K562 (cell line): Measurements from ENCODE around the gene DLX6. TPM values are rescaled to one million over a fixed set of nuclear protein-coding genes. Genes with fewer than 3 reads are reported as not detected.

Experiments used
- ATAC-seq: fragments of 200-7000 bp; cut with Tn5 transposase; 3 replicates; pipeline ENCODE4 v1.9.1; 2020; ENCODE audit warnings: moderate library complexity
- BruUV-seq: library from RNA; stranded (reverse); fragments of 400-500 nt; replicated peaks from 2 replicates; lab custom pipeline; 2021; lab: Mats Ljungman, UMichigan
- CTCF ChIA-PET: fragments of 300-600 bp; formaldehyde crosslinking; extraction: SDS; loops from one replicate; lab custom pipeline; 2021; ENCODE audit warnings: low intra/inter-chr PET ratio; lab: Yijun Ruan, JAX
- POLR2A ChIA-PET: fragments of 300-600, 350-650 bp; sonication (Branson Sonifier 250); formaldehyde crosslinking; extraction: SDS; loops from one replicate; lab custom pipeline; 2021; ENCODE audit warnings: antibody characterized with exemption, inconsistent platforms; lab: Yijun Ruan, JAX
- DNase-seq, 4 experiments: peaks; one replicate each; pipeline versions ENCODE4 v3.0.0 to v3.0.0-alpha.2; 2011 to 2018; ENCODE audit warnings: low spot score in 3 of 4, mixed read lengths in 3 of 4; ENCODE audit errors: extremely low read depth in 1 of 4
- FAIRE-seq: peaks from 2 replicates; lab custom pipeline; 2011; peaks lifted over from hg19 to GRCh38; lab: Jason Lieb, UNC
- H2AFZ ChIP-seq: 2 replicates; pipeline ENCODE4 v1.6.0; 2011; ENCODE audit warnings: low read depth, low read length, control low read depth, inconsistent platforms
- H3K27ac ChIP-seq: fragments of 200-600 bp; 3 replicates; pipeline ENCODE4 v1.8.0; 2011; ENCODE audit warnings: low read depth, mild to moderate bottlenecking, control low read depth, inconsistent platforms, low read length, moderate library complexity, mixed read lengths; ENCODE audit errors: extremely low read depth
- H3K27me3 ChIP-seq, 2 experiments: fragments of 300-600 bp in 1 of 2; 2 replicates in 1 of 2; 3 replicates in 1 of 2; pipeline versions ENCODE4 v1.6.0 to v1.8.0; 2011; ENCODE audit warnings: inconsistent platforms in 2 of 2, low read length in 2 of 2, mild to moderate bottlenecking in 1 of 2, mixed read lengths in 1 of 2, moderate library complexity in 1 of 2; ENCODE audit not compliant: control insufficient read depth in 2 of 2, insufficient read depth in 2 of 2
- H3K36me3 ChIP-seq: fragments of 300-600 bp; 3 replicates; pipeline ENCODE4 v1.8.0; 2011; ENCODE audit warnings: mild to moderate bottlenecking, low read length, inconsistent platforms; ENCODE audit not compliant: control insufficient read depth, insufficient read depth
- H3K4me1 ChIP-seq, 2 experiments: fragments of 200-600 bp in 1 of 2; replicated peaks in 1 of 2; 2 replicates in 1 of 2; 3 replicates in 1 of 2; pipeline versions ENCODE4 v1.5.1 to v1.8.0; 2011; ENCODE audit warnings: inconsistent platforms in 2 of 2, low read length in 2 of 2, mild to moderate bottlenecking in 1 of 2, mixed read lengths in 1 of 2, moderate library complexity in 1 of 2; ENCODE audit not compliant: control insufficient read depth in 2 of 2, insufficient read depth in 2 of 2
- H3K4me2 ChIP-seq: 2 replicates; pipeline ENCODE4 v1.6.1; 2011; ENCODE audit warnings: low read length, control low read depth, inconsistent platforms, mixed read lengths; ENCODE audit not compliant: insufficient read depth
- H3K4me3 ChIP-seq: fragments of 200-600 bp; sonication (generic), shearing (Covaris generic); 2 replicates; pipeline ENCODE4 v1.5.1; 2016; ENCODE audit warnings: control low read depth, inconsistent platforms
- H3K79me2 ChIP-seq: fragments of 200-600 bp; 3 replicates; pipeline ENCODE4 v1.8.0; 2011; ENCODE audit warnings: low read length, inconsistent platforms; ENCODE audit not compliant: control insufficient read depth, insufficient read depth
- H3K9ac ChIP-seq, 2 experiments: 2 replicates each; pipeline versions ENCODE4 v1.6.0 to v1.6.1; 2011; ENCODE audit warnings: low read depth in 2 of 2, low read length in 2 of 2, control low read depth in 1 of 2, inconsistent platforms in 1 of 2, mild to moderate bottlenecking in 1 of 2, mixed read lengths in 1 of 2; ENCODE audit not compliant: insufficient read depth in 1 of 2
- H3K9me1 ChIP-seq: one replicate; pipeline ENCODE4 v1.6.0; 2011; ENCODE audit warnings: inconsistent platforms, mild to moderate bottlenecking, low read length, moderate library complexity; ENCODE audit not compliant: control insufficient read depth, insufficient read depth
- H3K9me3 ChIP-seq: replicated peaks from 2 replicates; pipeline ENCODE4 v1.5.1; 2011; ENCODE audit warnings: low read depth, low read length, inconsistent platforms; ENCODE audit not compliant: control insufficient read depth, insufficient read depth
- H4K20me1 ChIP-seq: replicated peaks from 2 replicates; pipeline ENCODE4 v1.6.1; 2011; ENCODE audit warnings: low read length, inconsistent platforms, mixed read lengths; ENCODE audit not compliant: control insufficient read depth, insufficient read depth
- E2F8 ChIP-seq: fragments of 450-650 bp; IDR thresholded peaks from 2 replicates; pipeline ENCODE4 v1.7.1; 2018; ENCODE audit warnings: mild to moderate bottlenecking, low read depth; ENCODE audit not compliant: partially characterized antibody
- ILK ChIP-seq: fragments of 450-650 bp; IDR thresholded peaks from 2 replicates; pipeline ENCODE4 v1.6.1; 2016; ENCODE audit warnings: missing genetic modification characterization, low read depth, mild to moderate bottlenecking, missing compliant biosample characterization, moderate library complexity, borderline replicate concordance
- KDM1A ChIP-seq, 2 experiments: fragments of 450-650 bp; IDR thresholded peaks; 2 replicates each; pipeline ENCODE4 v1.6.1; 2016; ENCODE audit warnings: mild to moderate bottlenecking in 2 of 2
- KDM4B ChIP-seq, 2 experiments: fragments of 450-650 bp in 1 of 2; sonication (generic) in 1 of 2; IDR thresholded peaks; 2 replicates each; pipeline ENCODE4 v1.6.1; 2016 to 2017; ENCODE audit warnings: borderline replicate concordance in 2 of 2, antibody characterized with exemption in 1 of 2, low read depth in 1 of 2, mild to moderate bottlenecking in 1 of 2
- MCM2 ChIP-seq: fragments of 450-650 bp; IDR thresholded peaks from 2 replicates; pipeline ENCODE4 v1.6.1; 2017; ENCODE audit warnings: low read depth, mild to moderate bottlenecking
- MCM7 ChIP-seq, 2 experiments: fragments of 450-650 bp; IDR thresholded peaks; 2 replicates each; pipeline ENCODE4 v1.6.1; 2016 to 2018
- MYNN ChIP-seq, 2 experiments: sonication (generic); formaldehyde crosslinking in 1 of 2; IDR thresholded peaks; 2 replicates each; pipeline versions ENCODE4 v1.5.0 to v1.6.1; 2016 to 2020; ENCODE audit warnings: antibody characterized with exemption in 1 of 2, missing genetic modification reagents in 1 of 2
- RHOXF2B ChIP-seq: fragments of 250-450 bp; sonication (Bioruptor Pico); conservative IDR thresholded peaks from 2 replicates; pipeline ENCODE4 v1.5.1; 2021
- SMARCB1 ChIP-seq: IDR thresholded peaks from 2 replicates; pipeline ENCODE4 v1.6.1; 2011; ENCODE audit warnings: improper control_type of control experiment, low read depth; ENCODE audit not compliant: insufficient read length
- SNIP1 ChIP-seq: fragments of 450-650 bp; IDR thresholded peaks from 2 replicates; pipeline ENCODE4 v1.7.1; 2017; ENCODE audit warnings: low read depth, mild to moderate bottlenecking
- SP1 ChIP-seq: sonication (generic); formaldehyde crosslinking; IDR thresholded peaks from 2 replicates; pipeline ENCODE4 v1.8.1; 2022; ENCODE audit warnings: mild to moderate bottlenecking, missing genetic modification reagents
- TCF7 ChIP-seq: sonication (generic); IDR thresholded peaks from 2 replicates; pipeline ENCODE4 v1.6.1; 2016; ENCODE audit warnings: antibody characterized with exemption, borderline replicate concordance
- ZC3H4 ChIP-seq: sonication (generic); formaldehyde crosslinking; IDR thresholded peaks from 2 replicates; pipeline ENCODE4 v1.9.0; 2021; ENCODE audit warnings: missing genetic modification reagents, borderline replicate concordance
- ZFX ChIP-seq: sonication (generic); formaldehyde crosslinking; IDR thresholded peaks from 2 replicates; pipeline ENCODE4 v1.8.0; 2022; ENCODE audit warnings: mild to moderate bottlenecking, missing genetic modification reagents, moderate library complexity
- ZNF408 ChIP-seq: fragments of 250-450 bp; sonication (Bioruptor Pico); IDR thresholded peaks from 2 replicates; pipeline ENCODE4 v1.4.0; 2020; ENCODE audit warnings: low read depth, mild to moderate bottlenecking, moderate library complexity
- ZNF41 ChIP-seq: fragments of 250-450 bp; sonication (Bioruptor Pico); conservative IDR thresholded peaks from 2 replicates; pipeline ENCODE4 v1.4.0; 2020; ENCODE audit warnings: mild to moderate bottlenecking
- ZSCAN29 ChIP-seq: fragments of 450-650 bp; IDR thresholded peaks from 2 replicates; pipeline ENCODE4 v1.6.1; 2017
- WGBS: fragments of 100-300 bp; shearing (Covaris generic); methylation state at CpG from one replicate; pipeline ENCODE4 v1.1.6; 2016; ENCODE audit warnings: low coverage, mixed read lengths; ENCODE audit not compliant: insufficient coverage; ENCODE audit errors: missing lambda C conversion rate; 5-methylcytosine and 5-hydroxymethylcytosine counted together
- in situ Hi-C: fragments of 300-500 bp; cut with MboI; formaldehyde crosslinking; loops from 4 replicates; pipeline ENCODE4 v1.15.0; 2018; ENCODE audit warnings: inconsistent platforms, mixed read lengths
- intact Hi-C: fragments of 100-400 bp; cut with micrococcal nuclease; formaldehyde crosslinking; loops from 2 replicates; pipeline ENCODE4 v1.14.2; 2022
- polyA plus RNA-seq, 8 experiments: library from polyadenylated mRNA; depleted of rRNA in 4 of 8; stranded (reverse) in 5 of 8; unstranded in 3 of 8; fragments of >200 nt; fragmentation: Nextera tagmentation in 2 of 8; fragmentation: Illumina TruSeq in 1 of 8; extraction: Ambion mirVana in 2 of 8; extraction: Trizol in 1 of 8; gene quantifications; 2 replicates each; pipeline versions ENCODE4 v1.2.1 to v1.2.3, GENCODE V29; 2011 to 2014; ENCODE audit warnings: inconsistent platforms in 1 of 8, missing spikeins in 1 of 8
- total RNA-seq, 7 experiments: library from RNA; depleted of rRNA in 6 of 7; stranded (reverse); fragments of >200 nt in 6 of 7; fragmentation: Illumina TruSeq in 2 of 7; extraction: Trizol in 2 of 7; gene quantifications; 2 replicates each; pipeline versions ENCODE4 v1.2.1 to v1.2.3, GENCODE V29; 2011 to 2021; ENCODE audit warnings: low replicate concordance in 1 of 7

DLX6 gene
- total and polyA plus RNA-seq, 9 of the 15 experiments (the other 6 are each of a cell fraction or from before 2014, with no cell fraction given) = not detected

GRCh38 chr7:97001221-97001620 lies 4.1 kb upstream of the DLX6 start:
- no peaks in the 10 kb centered on the region for H3K9me3 ChIP-seq
- POLR2A ChIA-PET = no interaction called here
- peaks cover 0 to 10% of the 10 kb centered on the region in 2 experiments; a peak in 1 of 5 replicates for H3K4me1 ChIP-seq
- FAIRE-seq (no peak), DNase-seq (no peak), ATAC-seq (no peak)
- H4K20me1 ChIP-seq = no peaks in the 10 kb centered on the region
- no TSS peak for BruUV-seq
- in situ Hi-C loops (no loop called here), intact Hi-C loops (no loop called here)
- no peaks in the 10 kb centered on the region for H3K79me2 ChIP-seq
- H3K27me3 ChIP-seq = peaks cover 70 to 71% of the 10 kb centered on the region in 2 experiments
- WGBS = 0% methylated on average over 3 of the region's 3 CpGs
- no peak overlapping the region for H2AFZ ChIP-seq
- H3K27ac ChIP-seq = no peak overlapping the region
- TF ChIP-seq ZNF41 (CRISPR knock-in tag) (no peak), ZSCAN29 (no peak), E2F8 (no peak), MYNN (IDR thresholded peaks at IDR 0.05) (no peak), MYNN (CRISPR knock-in tag; IDR thresholded peaks at IDR 0.05) (no peak), TCF7 (no peak), KDM1A (IDR thresholded peaks at IDR 0.05) (no peak), ZFX (CRISPR knock-in tag) (no peak), MCM2 (no peak), ZNF408 (CRISPR knock-in tag) (no peak), KDM4B (IDR thresholded peaks at IDR 0.05; ENCODE audit: borderline replicate concordance in 2 of 2, low read depth in 1 of 2) (no peak), MCM7 (IDR thresholded peaks at IDR 0.05) (no peak), SP1 (CRISPR knock-in tag) (no peak), ZC3H4 (no peak), ILK (no peak), SNIP1 (no peak), RHOXF2B (CRISPR knock-in tag) (no peak), SMARCB1 (no peak)
- H3K9me1 ChIP-seq = no peaks in the 10 kb centered on the region
- H3K9ac ChIP-seq = no peak overlapping the region
- no peak overlapping the region for H3K4me3 ChIP-seq
- H3K36me3 ChIP-seq = no peaks in the 10 kb centered on the region
- H3K4me2 ChIP-seq = no peak overlapping the region
- CTCF ChIA-PET = no interaction called here
